Measurements from ENCODE around the gene TAGLN3. TPM values are rescaled to one million over a fixed set of nuclear protein-coding genes. Genes with fewer than 3 reads are reported as not detected.
A peak's percentile ranks its signal among the peaks of the same experiment; 100 is the strongest.

Gene TAGLN3
- total RNA-seq, 2 experiments from 2014 or later: 3.2 to 3.5 TPM

DNA sequence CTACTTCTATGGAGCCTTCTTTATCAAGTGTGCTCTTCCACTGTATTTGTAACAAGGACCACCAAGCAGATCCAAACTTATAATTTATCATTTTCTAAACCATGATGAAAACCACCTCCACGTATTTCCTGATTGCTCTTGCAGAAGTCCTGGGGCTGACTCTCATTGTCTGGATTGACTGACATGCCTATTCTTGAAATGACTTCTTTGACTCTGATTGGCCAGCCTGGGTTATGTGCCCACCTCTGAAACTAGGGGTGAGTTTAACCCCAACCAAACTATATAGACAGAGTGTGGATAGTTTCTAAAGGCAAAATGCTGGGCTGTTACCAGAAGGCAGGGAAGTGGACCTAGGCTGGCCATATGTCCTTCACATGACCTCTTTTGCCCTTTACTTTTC lies 48.5 kb downstream of the TAGLN3 start:
- ATAC-seq: no peak
- CTCF ChIA-PET: no interaction called here

DNA sequence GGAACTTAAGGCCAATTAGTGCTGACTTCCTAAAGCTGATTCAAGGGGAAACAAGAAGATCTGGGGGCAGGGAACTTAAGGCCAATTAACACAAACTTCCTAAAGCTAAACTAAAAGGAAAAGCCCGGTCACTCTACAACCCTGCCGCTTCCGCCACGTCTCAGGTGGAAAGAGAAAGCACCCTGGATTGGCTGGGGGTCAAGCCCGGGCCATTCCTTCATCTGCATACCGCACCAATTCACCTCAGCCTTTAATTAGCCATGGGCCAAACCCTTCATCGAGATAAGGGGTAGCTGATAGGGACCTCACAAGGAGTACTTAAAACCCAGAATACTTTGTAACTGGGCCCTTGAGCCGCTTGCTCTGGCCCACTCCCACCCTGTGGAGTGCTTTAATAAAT lies 50.2 kb downstream of the TAGLN3 start:
- H3K9me3 Mint-ChIP-seq (ENCODE audit: low read depth): no peaks in the 10 kb centered on the region
- intact Hi-C loops (cut with DNase I, micrococcal nuclease): no loop called here
- DNase-seq (no peak), ATAC-seq (no peak)
- H3K4me1 Mint-ChIP-seq: peaks cover 7% of the 10 kb centered on the region
- H3K4me3 Mint-ChIP-seq: no peak overlapping the region
- POLR2A ChIA-PET: no interaction called here
- peaks cover 2% of the 10 kb centered on the region for H3K27me3 Mint-ChIP-seq
- CTCF ChIA-PET: no interaction called here
- H3K36me3 Mint-ChIP-seq (ENCODE audit: low read depth): no peaks in the 10 kb centered on the region
- H3K27ac Mint-ChIP-seq: no peak overlapping the region

More for the DNA sequence above, 48.5 kb downstream of the TAGLN3 start:
- Mint-ChIP-seq H3K4me1 (peaks cover 4% of the 10 kb centered on the region), H3K4me3 (no peak overlapping the region), H3K27ac (no peak overlapping the region), H3K27me3 (peaks cover 2% of the 10 kb centered on the region), H3K9me3 (ENCODE audit: low read depth) (no peaks in the 10 kb centered on the region), H3K36me3 (ENCODE audit: low read depth) (no peaks in the 10 kb centered on the region)
- intact Hi-C loops (cut with DNase I, micrococcal nuclease): no loop called here
- POLR2A ChIA-PET: no interaction called here
- no peak for DNase-seq

DNA sequence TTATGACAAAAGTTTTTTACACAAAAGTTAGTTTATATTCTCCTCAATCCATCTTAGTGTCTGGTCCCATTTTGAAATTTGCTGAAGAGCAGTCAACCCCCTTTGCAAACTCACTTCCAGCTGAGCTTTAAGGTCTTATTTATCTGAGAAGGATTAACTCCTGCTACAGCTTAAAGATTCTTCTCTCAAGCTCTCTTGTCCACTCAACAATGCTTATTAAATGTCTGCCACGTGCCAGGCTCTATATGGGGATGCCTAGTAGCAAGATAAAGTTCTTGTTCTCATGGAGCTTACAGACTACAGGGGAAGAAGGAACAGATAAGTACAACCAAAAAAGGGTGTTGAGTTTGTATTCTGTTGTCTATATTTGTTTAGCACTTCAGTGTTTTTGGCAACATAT lies 54.5 kb downstream of the TAGLN3 start:
- Mint-ChIP-seq H3K4me1 (peaks cover 21% of the 10 kb centered on the region), H3K27me3 (peaks cover 4% of the 10 kb centered on the region), H3K9me3 (ENCODE audit: low read depth) (no peaks in the 10 kb centered on the region), H3K27ac (no peak overlapping the region), H3K4me3 (no peak overlapping the region), H3K36me3 (ENCODE audit: low read depth) (no peaks in the 10 kb centered on the region)
- intact Hi-C loops (cut with DNase I, micrococcal nuclease): loop anchor here in 1 of 2 experiments (5.0 kb wide), 1 partner anchor 76 kb away; the partner anchor contains the start of gene ABHD10
- POLR2A ChIA-PET: interaction anchor here (0.6 kb wide), 1 partner anchor 961 kb away, joined by 3 read pairs; no protein-coding TSS in a partner anchor
- CTCF ChIA-PET: interaction anchor here (0.6 to 1.9 kb wide), 13 partner anchors 8 to 1683 kb away, joined by 3 to 6 read pairs (median 3); no protein-coding TSS in a partner anchor
- ATAC-seq (no peak), DNase-seq (no peak)

DNA sequence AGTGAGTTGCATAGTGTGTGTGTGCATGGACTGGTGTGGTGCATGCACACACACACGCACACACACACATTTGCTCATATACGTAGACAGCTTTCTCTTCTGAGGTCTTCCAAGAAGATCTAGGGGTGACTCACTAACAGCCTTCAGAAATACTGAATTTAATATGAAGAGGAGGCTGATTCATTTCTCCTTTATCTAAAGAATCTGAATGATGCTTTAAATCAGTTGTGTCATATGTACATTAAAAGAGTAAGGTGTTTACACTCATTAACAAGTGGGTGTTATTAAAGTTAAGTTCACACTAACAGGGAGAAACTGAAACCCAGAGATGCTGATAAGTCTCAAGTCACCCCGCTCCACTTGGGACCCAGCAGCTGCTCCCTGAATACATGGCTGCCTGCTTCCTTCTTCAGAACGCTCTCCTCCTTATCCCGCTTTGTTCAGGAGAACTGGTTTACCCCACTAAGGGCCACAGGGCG lies 57.8 kb downstream of the TAGLN3 start:
- peak; percentile 52 for DNase-seq
- H3K4me1 Mint-ChIP-seq: peaks cover 21% of the 10 kb centered on the region
- ChIA-PET POLR2A (interaction anchor here (0.6 kb wide), 1 partner anchor 112 kb away, joined by 4 read pairs; no protein-coding TSS in a partner anchor), CTCF (interaction anchor here (0.7 to 0.8 kb wide), 2 partner anchors 43 to 655 kb away, joined by 3 to 8 read pairs; no protein-coding TSS in a partner anchor)
- intact Hi-C loops (cut with DNase I, micrococcal nuclease): loop anchor here in 1 of 2 experiments (1.0 kb wide), 1 partner anchor 30 kb away; the partner anchor contains the start of gene C3orf52
- peaks cover 4% of the 10 kb centered on the region for H3K27me3 Mint-ChIP-seq
- H3K4me3 Mint-ChIP-seq: no peak overlapping the region
- peaks cover 4% of the 10 kb centered on the region for H3K9me3 Mint-ChIP-seq (ENCODE audit: low read depth)
- no peaks in the 10 kb centered on the region for H3K36me3 Mint-ChIP-seq (ENCODE audit: low read depth)
- peak; percentile 98 for ATAC-seq
- H3K27ac Mint-ChIP-seq: peak overlapping the region; percentile 80

DNA sequence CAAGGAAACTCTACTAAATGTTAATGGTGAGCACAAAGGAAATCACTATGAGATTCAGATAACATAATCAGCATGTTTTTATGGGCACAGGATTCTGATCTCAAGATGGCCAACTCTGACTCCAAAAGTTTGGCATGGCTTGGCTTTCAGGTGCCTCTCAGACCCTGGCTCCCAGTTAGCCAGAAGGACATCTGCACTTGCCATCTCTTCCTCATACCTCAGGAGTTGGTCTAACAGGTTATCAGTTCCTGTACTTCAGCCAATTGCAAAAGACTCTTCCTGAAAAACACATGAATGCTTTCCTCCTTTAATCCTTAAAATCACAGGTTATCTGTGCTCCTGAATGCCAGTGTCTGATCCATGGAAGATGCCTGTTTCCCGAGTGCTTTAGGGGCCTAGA lies 60.8 kb downstream of the TAGLN3 start:
- peaks cover 18% of the 10 kb centered on the region for H3K4me1 Mint-ChIP-seq
- intact Hi-C loops (cut with DNase I, micrococcal nuclease): no loop called here
- CTCF ChIA-PET: no interaction called here
- no peaks in the 10 kb centered on the region for H3K36me3 Mint-ChIP-seq (ENCODE audit: low read depth)
- peaks cover 4% of the 10 kb centered on the region for H3K9me3 Mint-ChIP-seq (ENCODE audit: low read depth)
- POLR2A ChIA-PET: no interaction called here
- no peak overlapping the region for H3K27ac Mint-ChIP-seq
- DNase-seq (no peak), ATAC-seq (no peak)
- H3K27me3 Mint-ChIP-seq: no peaks in the 10 kb centered on the region
- no peak overlapping the region for H3K4me3 Mint-ChIP-seq

DNA sequence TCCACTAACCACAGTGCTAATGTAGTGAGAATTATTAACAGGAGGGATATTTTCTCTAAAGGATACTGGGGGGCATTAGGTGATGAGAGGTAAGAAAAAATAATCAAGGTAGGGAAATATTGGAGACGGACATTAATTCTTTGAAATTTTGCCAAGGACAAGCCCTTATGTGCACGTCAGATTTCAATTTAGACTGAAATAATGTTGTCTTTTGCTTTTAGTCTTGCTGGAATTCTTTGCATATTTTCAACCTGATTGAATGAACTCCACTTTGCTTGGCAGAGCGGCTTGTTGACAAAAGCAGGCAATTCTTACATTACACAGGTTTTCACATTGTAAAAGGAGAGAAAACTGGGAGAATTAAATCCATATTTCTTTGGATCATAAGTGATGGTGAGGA lies 62.4 kb downstream of the TAGLN3 start:
- Mint-ChIP-seq H3K27ac (no peak overlapping the region), H3K36me3 (ENCODE audit: low read depth) (no peaks in the 10 kb centered on the region), H3K9me3 (ENCODE audit: low read depth) (peaks cover 4% of the 10 kb centered on the region), H3K4me3 (no peak overlapping the region), H3K27me3 (no peaks in the 10 kb centered on the region), H3K4me1 (peaks cover 15% of the 10 kb centered on the region)
- DNase-seq (no peak), ATAC-seq (no peak)
- ChIA-PET CTCF (no interaction called here), POLR2A (no interaction called here)
- intact Hi-C loops (cut with DNase I, micrococcal nuclease): no loop called here

Other genes with a start within 250 kb of the TAGLN3 start
- gene PHLDB2, start 139.7 kb upstream of the TAGLN3 start, total RNA-seq: under 1 TPM; 0.75 to 0.81 TPM
- gene ABHD10, start 19.9 kb upstream of the TAGLN3 start, total RNA-seq: 10 to 100 TPM; 58.7 to 64.1 TPM
- gene TMPRSS7, start 35.8 kb downstream of the TAGLN3 start, total RNA-seq: not detected
- 1 to 10 TPM; 8.7 to 9.3 TPM for gene C3orf52, start 87.5 kb downstream of the TAGLN3 start, total RNA-seq
- gene GCSAM, start 134.3 kb downstream of the TAGLN3 start, total RNA-seq: 10 to 100 TPM in 1 of 2 experiments, 1 to 10 TPM in 1; 9.3 to 12.1 TPM